Measurements from ENCODE around the gene BRD3OS.

DNA sequence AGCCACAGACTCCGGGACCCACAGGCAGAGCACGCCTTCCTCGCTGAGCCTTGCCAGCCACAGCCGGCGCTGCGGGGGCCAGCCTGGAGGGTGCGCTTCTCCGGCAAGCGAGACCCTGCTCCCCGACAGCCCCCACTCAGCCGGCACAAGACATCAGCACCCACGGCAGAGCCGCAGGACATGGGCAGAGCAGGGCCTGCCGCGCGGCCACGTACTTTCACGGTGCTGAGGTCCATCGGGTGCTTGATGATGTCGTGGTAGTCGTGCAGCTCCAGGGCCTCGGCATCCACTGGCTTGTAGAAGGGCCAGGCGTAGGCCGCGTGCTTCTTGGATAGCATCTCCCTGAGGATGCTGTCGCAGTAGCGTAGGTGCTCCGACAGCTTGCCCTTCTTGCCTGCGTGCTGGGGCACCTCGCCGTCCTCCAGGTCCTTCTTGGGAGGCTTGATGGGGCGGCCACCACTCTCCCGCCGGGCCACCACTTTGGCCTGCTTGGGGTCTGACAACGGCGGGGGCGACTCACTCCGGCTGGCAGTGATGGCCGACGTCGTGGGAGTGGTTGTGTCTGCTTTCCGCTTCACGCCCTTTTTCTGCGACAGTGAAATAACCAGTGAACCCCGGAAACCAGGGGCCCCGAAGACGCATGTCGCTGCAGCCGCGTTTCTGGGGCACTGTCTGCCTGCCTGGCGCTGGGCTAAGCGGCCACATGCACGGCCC, 22.7 kb downstream of the BRD3OS start:
- TF ChIP-seq, protein P1, sequence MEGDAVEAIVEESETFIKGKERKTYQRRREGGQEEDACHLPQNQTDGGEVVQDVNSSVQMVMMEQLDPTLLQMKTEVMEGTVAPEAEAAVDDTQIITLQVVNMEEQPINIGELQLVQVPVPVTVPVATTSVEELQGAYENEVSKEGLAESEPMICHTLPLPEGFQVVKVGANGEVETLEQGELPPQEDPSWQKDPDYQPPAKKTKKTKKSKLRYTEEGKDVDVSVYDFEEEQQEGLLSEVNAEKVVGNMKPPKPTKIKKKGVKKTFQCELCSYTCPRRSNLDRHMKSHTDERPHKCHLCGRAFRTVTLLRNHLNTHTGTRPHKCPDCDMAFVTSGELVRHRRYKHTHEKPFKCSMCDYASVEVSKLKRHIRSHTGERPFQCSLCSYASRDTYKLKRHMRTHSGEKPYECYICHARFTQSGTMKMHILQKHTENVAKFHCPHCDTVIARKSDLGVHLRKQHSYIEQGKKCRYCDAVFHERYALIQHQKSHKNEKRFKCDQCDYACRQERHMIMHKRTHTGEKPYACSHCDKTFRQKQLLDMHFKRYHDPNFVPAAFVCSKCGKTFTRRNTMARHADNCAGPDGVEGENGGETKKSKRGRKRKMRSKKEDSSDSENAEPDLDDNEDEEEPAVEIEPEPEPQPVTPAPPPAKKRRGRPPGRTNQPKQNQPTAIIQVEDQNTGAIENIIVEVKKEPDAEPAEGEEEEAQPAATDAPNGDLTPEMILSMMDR (conservative IDR thresholded peaks at IDR 0.05 in 1 of 2, IDR thresholded peaks at IDR 0.05 in 1 of 2; ENCODE audit: low read depth in 1 of 2, low read length in 2 of 2) = no peak
- no peak for TF ChIP-seq EZH2 (IDR thresholded peaks at IDR 0.05; ENCODE audit: low read length, missing control alignments)
